ENCODE measurements around the gene PIGC. TPM values are rescaled to one million over a fixed set of nuclear protein-coding genes. Genes with fewer than 3 reads are reported as not detected.

Gene PIGC
- total and polyA plus RNA-seq, 10 of the 15 experiments (the other 5 are each of a cell fraction or from before 2014, with no cell fraction given) = 11.0 to 37.3 (median 19.6) TPM

DNA sequence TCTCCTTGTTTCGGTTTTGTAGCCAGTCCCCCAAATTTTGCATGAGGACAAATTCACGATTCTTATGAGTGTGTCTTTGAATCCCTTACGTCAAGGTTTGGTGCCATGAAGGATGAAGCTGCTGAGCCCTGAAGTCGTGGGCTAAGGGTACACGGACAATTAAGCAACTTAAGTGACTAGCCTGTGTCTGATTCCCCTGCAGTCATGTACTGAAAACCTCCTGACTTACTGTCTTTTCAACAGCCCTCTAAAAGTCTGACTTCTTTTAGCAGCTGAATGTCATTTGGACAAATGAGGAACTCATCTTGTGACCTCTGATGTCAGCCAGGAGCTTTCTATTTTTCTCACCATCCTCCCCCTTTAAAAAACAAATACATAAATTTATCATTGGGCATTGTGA, 50.5 kb downstream of the PIGC start (continued):
- TF ChIP-seq SP1 (IDR thresholded peaks at IDR 0.05; ENCODE audit: low read depth, low read length) = no peak
- TF ChIP-seq SMARCA5 (IDR thresholded peaks at IDR 0.05) = no peak
- no peak for TF ChIP-seq CHD2 (IDR thresholded peaks at IDR 0.05; ENCODE audit: borderline replicate concordance, low read depth, low read length)
- TF ChIP-seq IKZF2 (IDR thresholded peaks at IDR 0.05) = peak; percentile 34 to 56; a peak in 2 of 4 replicates
- no peak for TF ChIP-seq RAD21 (IDR thresholded peaks at IDR 0.05; ENCODE audit: insufficient read depth, low read depth, low read length)
- TF ChIP-seq EZH2 (IDR thresholded peaks at IDR 0.05; ENCODE audit: borderline replicate concordance, control insufficient read depth, low read depth, low read length) = no peak
- no peak for TF ChIP-seq TAF1 (IDR thresholded peaks at IDR 0.05; ENCODE audit: borderline replicate concordance, low read depth, low read length)
- no peak for TF ChIP-seq ZBED1 (IDR thresholded peaks at IDR 0.05; ENCODE audit: borderline replicate concordance)

DNA sequence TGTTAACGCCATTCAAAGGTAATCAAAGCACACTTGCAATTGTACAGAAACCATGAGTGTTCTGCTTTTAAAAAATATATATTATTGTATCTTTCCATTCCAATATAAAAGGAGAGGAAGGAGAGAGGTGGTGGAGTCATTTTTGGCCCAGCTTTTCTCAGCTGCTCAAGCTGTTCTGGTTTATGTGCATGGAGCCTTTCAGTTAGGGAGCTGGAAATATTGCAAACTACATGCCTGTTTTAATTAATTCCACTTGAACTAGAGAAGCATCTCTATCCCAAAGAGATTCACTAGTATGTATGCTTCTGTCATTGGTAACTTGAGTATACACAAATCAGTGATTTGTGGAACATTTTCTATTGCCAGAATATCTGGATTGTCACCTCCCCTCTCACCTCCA, 51.9 kb downstream of the PIGC start:
- H3K4me2 ChIP-seq (ENCODE audit: control insufficient read depth, insufficient read depth) = peak overlapping the region; percentile 81; the same call in 1 of the 2 replicates
- no peaks in the 10 kb centered on the region for H3K79me2 ChIP-seq (ENCODE audit: control insufficient read depth, insufficient read depth, low read length)
- ATAC-seq = no peak
- H3K4me3 ChIP-seq = no peak overlapping the region
- no peaks in the 10 kb centered on the region; the same call in 2 of the 3 replicates for H3K9me3 ChIP-seq (replicated peaks; ENCODE audit: control insufficient read depth, insufficient read depth, low read length)
- peaks cover 66% of the 10 kb centered on the region for H3K4me1 ChIP-seq (ENCODE audit: control insufficient read depth, insufficient read depth, low read length)
- no peak for FAIRE-seq
- intact Hi-C loops (cut with micrococcal nuclease; ENCODE audit: unreplicated experiment) (no loop called here), in situ Hi-C loops (cut with MboI) (loop anchor here (5.0 kb wide), 2 partner anchors 50 to 210 kb away; no protein-coding TSS in a partner anchor)
- peak overlapping the region; percentile 83 for H3K9ac ChIP-seq (ENCODE audit: control insufficient read depth, insufficient read depth, low read length)
- 92% methylated on average over 1 of the region's 1 CpG for WGBS (ENCODE audit: insufficient coverage, insufficient replicate concordance, low lambda C conversion rate, missing lambda C conversion rate)
- H3K27ac ChIP-seq (ENCODE audit: control insufficient read depth, insufficient read depth) = peak overlapping the region; percentile 98
- no peak for DNase-seq (ENCODE audit: low read depth, low spot score)
- H3K27me3 ChIP-seq (replicated peaks in 1 of 2; ENCODE audit: control insufficient read depth in 2 of 2, insufficient read depth in 2 of 2, low read length in 1 of 2) = no peaks in the 10 kb centered on the region
- TF ChIP-seq SRF (IDR thresholded peaks at IDR 0.05; ENCODE audit: low read depth in 2 of 2, low read length in 2 of 2) (no peak), PAX8 (IDR thresholded peaks at IDR 0.05) (no peak), EED (IDR thresholded peaks at IDR 0.05; ENCODE audit: low read depth) (no peak), PAX5 (IDR thresholded peaks at IDR 0.05; ENCODE audit: borderline replicate concordance, low read depth, low read length) (no peak), SUZ12 (IDR thresholded peaks at IDR 0.05; ENCODE audit: unreplicated experiment) (no peak), DPF2 (IDR thresholded peaks at IDR 0.05) (no peak), POU2F2 (IDR thresholded peaks at IDR 0.05; ENCODE audit: borderline replicate concordance, low read depth, low read length) (no peak), SIX5 (IDR thresholded peaks at IDR 0.05; ENCODE audit: low read depth, low read length, severe bottlenecking) (no peak), ZNF622 (IDR thresholded peaks at IDR 0.05) (no peak)
- TF ChIP-seq, protein P1, sequence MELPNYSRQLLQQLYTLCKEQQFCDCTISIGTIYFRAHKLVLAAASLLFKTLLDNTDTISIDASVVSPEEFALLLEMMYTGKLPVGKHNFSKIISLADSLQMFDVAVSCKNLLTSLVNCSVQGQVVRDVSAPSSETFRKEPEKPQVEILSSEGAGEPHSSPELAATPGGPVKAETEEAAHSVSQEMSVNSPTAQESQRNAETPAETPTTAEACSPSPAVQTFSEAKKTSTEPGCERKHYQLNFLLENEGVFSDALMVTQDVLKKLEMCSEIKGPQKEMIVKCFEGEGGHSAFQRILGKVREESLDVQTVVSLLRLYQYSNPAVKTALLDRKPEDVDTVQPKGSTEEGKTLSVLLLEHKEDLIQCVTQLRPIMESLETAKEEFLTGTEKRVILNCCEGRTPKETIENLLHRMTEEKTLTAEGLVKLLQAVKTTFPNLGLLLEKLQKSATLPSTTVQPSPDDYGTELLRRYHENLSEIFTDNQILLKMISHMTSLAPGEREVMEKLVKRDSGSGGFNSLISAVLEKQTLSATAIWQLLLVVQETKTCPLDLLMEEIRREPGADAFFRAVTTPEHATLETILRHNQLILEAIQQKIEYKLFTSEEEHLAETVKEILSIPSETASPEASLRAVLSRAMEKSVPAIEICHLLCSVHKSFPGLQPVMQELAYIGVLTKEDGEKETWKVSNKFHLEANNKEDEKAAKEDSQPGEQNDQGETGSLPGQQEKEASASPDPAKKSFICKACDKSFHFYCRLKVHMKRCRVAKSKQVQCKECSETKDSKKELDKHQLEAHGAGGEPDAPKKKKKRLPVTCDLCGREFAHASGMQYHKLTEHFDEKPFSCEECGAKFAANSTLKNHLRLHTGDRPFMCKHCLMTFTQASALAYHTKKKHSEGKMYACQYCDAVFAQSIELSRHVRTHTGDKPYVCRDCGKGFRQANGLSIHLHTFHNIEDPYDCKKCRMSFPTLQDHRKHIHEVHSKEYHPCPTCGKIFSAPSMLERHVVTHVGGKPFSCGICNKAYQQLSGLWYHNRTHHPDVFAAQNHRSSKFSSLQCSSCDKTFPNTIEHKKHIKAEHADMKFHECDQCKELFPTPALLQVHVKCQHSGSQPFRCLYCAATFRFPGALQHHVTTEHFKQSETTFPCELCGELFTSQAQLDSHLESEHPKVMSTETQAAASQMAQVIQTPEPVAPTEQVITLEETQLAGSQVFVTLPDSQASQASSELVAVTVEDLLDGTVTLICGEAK (IDR thresholded peaks at IDR 0.05; ENCODE audit: borderline replicate concordance) = no peak
- TF ChIP-seq, protein P2, sequence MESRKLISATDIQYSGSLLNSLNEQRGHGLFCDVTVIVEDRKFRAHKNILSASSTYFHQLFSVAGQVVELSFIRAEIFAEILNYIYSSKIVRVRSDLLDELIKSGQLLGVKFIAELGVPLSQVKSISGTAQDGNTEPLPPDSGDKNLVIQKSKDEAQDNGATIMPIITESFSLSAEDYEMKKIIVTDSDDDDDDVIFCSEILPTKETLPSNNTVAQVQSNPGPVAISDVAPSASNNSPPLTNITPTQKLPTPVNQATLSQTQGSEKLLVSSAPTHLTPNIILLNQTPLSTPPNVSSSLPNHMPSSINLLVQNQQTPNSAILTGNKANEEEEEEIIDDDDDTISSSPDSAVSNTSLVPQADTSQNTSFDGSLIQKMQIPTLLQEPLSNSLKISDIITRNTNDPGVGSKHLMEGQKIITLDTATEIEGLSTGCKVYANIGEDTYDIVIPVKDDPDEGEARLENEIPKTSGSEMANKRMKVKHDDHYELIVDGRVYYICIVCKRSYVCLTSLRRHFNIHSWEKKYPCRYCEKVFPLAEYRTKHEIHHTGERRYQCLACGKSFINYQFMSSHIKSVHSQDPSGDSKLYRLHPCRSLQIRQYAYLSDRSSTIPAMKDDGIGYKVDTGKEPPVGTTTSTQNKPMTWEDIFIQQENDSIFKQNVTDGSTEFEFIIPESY (IDR thresholded peaks at IDR 0.05) = no peak
- H2AFZ ChIP-seq (ENCODE audit: control insufficient read depth, low read depth, low read length) = no peak overlapping the region
- no peaks in the 10 kb centered on the region for H4K20me1 ChIP-seq (ENCODE audit: control insufficient read depth, insufficient read depth)
- no TSS peak for BruUV-seq (replicated peaks)
- H3K36me3 ChIP-seq (ENCODE audit: control insufficient read depth in 2 of 2, insufficient read depth in 2 of 2, low read length in 1 of 2) = no peaks in the 10 kb centered on the region
- CTCF ChIA-PET = interaction anchor here (0.9 to 12.4 kb wide), 9 partner anchors 10 to 302 kb away, joined by 3 to 153 read pairs (median 9); no protein-coding TSS in a partner anchor
- SMC1A ChIA-PET (ENCODE audit: uncharacterized antibody, unreplicated experiment) = interaction anchor here (0.8 to 16.5 kb wide), 9 partner anchors 13 to 244 kb away, joined by 3 to 458 read pairs (median 5); no protein-coding TSS in a partner anchor
- POLR2A ChIA-PET = interaction anchor here (1.3 to 8.1 kb wide), 10 partner anchors 8 to 140 kb away, joined by 4 to 73 read pairs (median 8); partner anchors contain the start of gene SUCO
- RAD21 ChIA-PET (ENCODE audit: unreplicated experiment) = interaction anchor here (0.7 to 15.1 kb wide), 8 partner anchors 11 to 388 kb away, joined by 3 to 394 read pairs (median 66); no protein-coding TSS in a partner anchor

Data from GM12878 (cell line).